GM12878 (cell line): ENCODE measurements around the gene PPDPF.

Experiments used
- CTCF ChIP-seq, 3 experiments: IDR thresholded peaks in 2 of 3; conservative IDR thresholded peaks in 1 of 3; 2 replicates each; pipeline ENCODE4 v1.5.1; 2011; ENCODE audit warnings: low read depth in 3 of 3, low read length in 3 of 3, mild to moderate bottlenecking in 3 of 3, control low read depth in 2 of 3, moderate library complexity in 2 of 3, inconsistent platforms in 1 of 3, mixed read lengths in 1 of 3; ENCODE audit not compliant: control insufficient read depth in 2 of 3, insufficient read depth in 1 of 3; ENCODE audit errors: extremely low read depth in 1 of 3
- EGR1 ChIP-seq, 2 experiments: IDR thresholded peaks; 1 replicate in 1 of 2; 2 replicates in 1 of 2; pipeline ENCODE4 v1.6.1; 2011 to 2012; ENCODE audit warnings: low read depth in 2 of 2, low read length in 2 of 2, borderline replicate concordance in 1 of 2, mild to moderate bottlenecking in 1 of 2, moderate library complexity in 1 of 2
- FOXM1 ChIP-seq: IDR thresholded peaks from 2 replicates; pipeline ENCODE4 v1.6.1; 2012; ENCODE audit warnings: low read depth, mild to moderate bottlenecking, inconsistent platforms, low read length, moderate library complexity
- POLR2A ChIP-seq: IDR thresholded peaks from 2 replicates; pipeline ENCODE4 v1.6.1; 2011; ENCODE audit warnings: low read depth, mild to moderate bottlenecking, low read length
- REST ChIP-seq: IDR thresholded peaks from 2 replicates; pipeline ENCODE4 v1.6.1; 2012; ENCODE audit warnings: mild to moderate bottlenecking, low read depth, low read length
- SIN3A ChIP-seq: IDR thresholded peaks from 2 replicates; pipeline ENCODE4 v1.6.1; 2012; ENCODE audit warnings: low read depth, low read length, improper control_type of control experiment
- ZBED1 ChIP-seq: IDR thresholded peaks from 2 replicates; pipeline ENCODE4 v1.6.1; 2016; ENCODE audit warnings: borderline replicate concordance
- ZNF24 ChIP-seq: fragments of 450-650 bp; IDR thresholded peaks from 2 replicates; pipeline ENCODE4 v1.6.1; 2017; ENCODE audit warnings: antibody characterized with exemption, mild to moderate bottlenecking
- ZNF592 ChIP-seq: fragments of 450-650 bp; IDR thresholded peaks from 2 replicates; pipeline ENCODE4 v1.6.1; 2017; ENCODE audit warnings: mild to moderate bottlenecking, moderate library complexity

DNA sequence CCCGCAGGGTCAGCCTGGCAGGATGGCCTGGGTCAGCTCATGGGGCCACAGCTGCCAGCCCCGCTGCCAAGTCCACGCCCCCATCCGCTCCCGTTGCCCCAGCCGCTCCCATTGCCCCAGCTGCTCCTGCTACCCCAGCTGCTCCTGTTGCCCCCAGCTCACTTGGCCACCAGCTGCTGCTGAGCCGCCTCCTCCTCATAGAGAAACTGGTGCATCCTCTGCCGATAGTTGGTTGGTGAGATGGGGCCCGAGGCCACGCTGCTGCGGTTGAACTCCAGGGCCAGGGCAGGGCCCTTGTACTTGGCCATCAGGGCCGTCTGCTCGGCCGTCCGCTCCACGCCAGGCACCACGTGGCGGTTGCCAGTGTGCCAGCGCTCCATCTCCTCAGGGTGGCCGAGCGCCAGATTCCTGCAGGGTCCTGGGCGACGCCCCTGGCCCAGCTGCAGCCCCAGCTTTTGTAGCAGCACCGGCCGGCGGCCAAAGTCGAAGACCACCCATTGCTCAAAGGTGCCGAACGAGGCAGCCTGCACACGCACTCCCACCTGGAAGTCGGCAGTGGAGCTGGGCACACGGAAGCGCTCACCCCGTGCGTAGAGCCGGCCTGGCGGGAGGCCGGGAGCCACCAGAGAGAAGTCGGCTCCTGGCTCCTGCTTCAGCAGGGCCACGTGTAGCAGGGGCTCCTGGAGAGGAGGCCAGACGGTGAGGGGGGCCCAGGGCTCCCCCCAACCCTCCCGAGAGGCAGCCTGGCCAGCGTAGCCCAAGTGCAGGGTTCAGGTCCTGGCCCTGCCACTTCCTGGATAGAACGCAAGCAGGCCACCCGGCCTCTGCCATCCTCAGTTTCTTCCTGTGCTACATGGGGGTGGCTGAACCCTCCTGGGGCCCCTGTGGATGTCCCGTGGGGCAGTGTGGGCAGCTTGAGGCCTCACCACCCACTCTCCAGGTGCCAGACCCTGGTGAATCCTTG, 48.7 kb downstream of the PPDPF start:
- TF ChIP-seq REST: no peak
- no peak for TF ChIP-seq FOXM1
- no peak for TF ChIP-seq SIN3A
- no peak for TF ChIP-seq ZNF24
- no peak for TF ChIP-seq EGR1 (IDR thresholded peaks at IDR 0.05; ENCODE audit: borderline replicate concordance in 1 of 2, low read depth in 2 of 2, low read length in 2 of 2)
- no peak for TF ChIP-seq POLR2A
- no peak for TF ChIP-seq ZBED1
- TF ChIP-seq ZNF592: no peak
- TF ChIP-seq CTCF (IDR thresholded peaks at IDR 0.05 in 2 of 3, conservative IDR thresholded peaks at IDR 0.05 in 1 of 3; ENCODE audit: control insufficient read depth in 2 of 3, extremely low read depth in 1 of 3, insufficient read depth in 1 of 3, low read depth in 3 of 3, low read length in 3 of 3): no peak
